IMR-90 (cell line): ENCODE results near the gene DALRD3. TPM values are rescaled to one million over a fixed set of nuclear protein-coding genes. Genes with fewer than 3 reads are reported as not detected.

Experiments
- ATAC-seq: fragments of 200-7000 bp; cut with Tn5 transposase; 2 replicates; pipeline ENCODE4 v1.9.1; 2020; ENCODE audit warnings: low read depth, mild to moderate bottlenecking, moderate library complexity
- BruUV-seq: library from RNA; stranded (reverse); fragments of 400-500 nt; replicated peaks from 2 replicates; lab custom pipeline; 2021; lab: Mats Ljungman, UMichigan
- CTCF ChIA-PET: fragments of 300-600 bp; formaldehyde crosslinking; extraction: SDS; loops from one replicate; lab custom pipeline; 2021; ENCODE audit warnings: antibody characterized with exemption; lab: Yijun Ruan, JAX
- POLR2A ChIA-PET: fragments of 300-600 bp; sonication (Branson Sonifier 250); formaldehyde crosslinking; loops from one replicate; lab custom pipeline; 2022; ENCODE audit warnings: antibody characterized with exemption; ENCODE audit not compliant: unreplicated experiment; lab: Charles Lee
- DNase-seq: peaks from one replicate; pipeline ENCODE4 v3.0.0; 2013
- H2AFZ ChIP-seq: replicated peaks from 2 replicates; pipeline ENCODE3; 2013; ENCODE audit warnings: low read length, mild to moderate bottlenecking; ENCODE audit not compliant: poor library complexity
- H2AK5ac ChIP-seq: 2 replicates; pipeline ENCODE4 v1.6.1; 2013; ENCODE audit warnings: low read depth, low read length, inconsistent platforms
- H2AK9ac ChIP-seq: replicated peaks from 2 replicates; pipeline ENCODE3; 2013; ENCODE audit warnings: mild to moderate bottlenecking, low read depth, low read length, moderate library complexity; ENCODE audit not compliant: poor library complexity
- H2BK120ac ChIP-seq: 2 replicates; pipeline ENCODE4 v1.6.1; 2013; ENCODE audit warnings: low read depth, low read length, inconsistent platforms
- H2BK15ac ChIP-seq: 3 replicates; pipeline ENCODE4 v1.6.1; 2013; ENCODE audit warnings: low read depth, low read length, inconsistent platforms
- H2BK20ac ChIP-seq: 2 replicates; pipeline ENCODE4 v1.6.1; 2013; ENCODE audit warnings: low read depth, mild to moderate bottlenecking, inconsistent platforms, low read length, moderate library complexity
- H2BK5ac ChIP-seq: 2 replicates; pipeline ENCODE4 v1.6.1; 2013; ENCODE audit warnings: mild to moderate bottlenecking, low read depth, low read length, inconsistent platforms; ENCODE audit not compliant: poor library complexity, severe bottlenecking
- H3K14ac ChIP-seq: replicated peaks from 2 replicates; pipeline ENCODE4 v1.6.1; 2013; ENCODE audit warnings: low read depth, low read length, inconsistent platforms
- H3K18ac ChIP-seq: 2 replicates; pipeline ENCODE4 v1.6.1; 2013; ENCODE audit warnings: low read depth, low read length, control low read depth
- H3K23ac ChIP-seq: 2 replicates; pipeline ENCODE4 v1.6.1; 2013; ENCODE audit warnings: low read depth, low read length, inconsistent platforms
- H3K27ac ChIP-seq: 2 replicates; pipeline ENCODE4 v1.5.1; 2013; ENCODE audit warnings: mild to moderate bottlenecking, control low read depth, low read length; ENCODE audit not compliant: insufficient read depth
- H3K27me3 ChIP-seq: 2 replicates; pipeline ENCODE4 v1.6.1; 2013; ENCODE audit warnings: low read length; ENCODE audit not compliant: control insufficient read depth, insufficient read depth
- H3K36me3 ChIP-seq: 2 replicates; pipeline ENCODE4 v1.6.1; 2013; ENCODE audit warnings: low read length, mixed read lengths; ENCODE audit not compliant: control insufficient read depth, insufficient read depth
- H3K4ac ChIP-seq: 2 replicates; pipeline ENCODE4 v1.6.1; 2013; ENCODE audit warnings: low read depth, low read length, inconsistent platforms
- H3K4me1 ChIP-seq: 2 replicates; pipeline ENCODE4 v1.6.1; 2013; ENCODE audit warnings: low read length, mixed read lengths; ENCODE audit not compliant: control insufficient read depth, insufficient read depth
- H3K4me2 ChIP-seq: 2 replicates; pipeline ENCODE4 v1.6.1; 2013; ENCODE audit warnings: low read depth, mild to moderate bottlenecking, control low read depth, low read length, moderate library complexity
- H3K4me3 ChIP-seq: 2 replicates; pipeline ENCODE4 v1.5.1; 2013; ENCODE audit warnings: low read depth, mild to moderate bottlenecking, control low read depth, low read length, moderate library complexity; ENCODE audit not compliant: insufficient read depth
- H3K56ac ChIP-seq: 2 replicates; pipeline ENCODE4 v1.6.1; 2013; ENCODE audit warnings: low read length, inconsistent platforms; ENCODE audit not compliant: insufficient read depth; ENCODE audit errors: extremely low read depth
- H3K79me1 ChIP-seq, 2 experiments: 2 replicates each; pipeline ENCODE4 v1.6.1; 2013; ENCODE audit warnings: low read length in 2 of 2, inconsistent platforms in 1 of 2, low read depth in 1 of 2
- H3K9ac ChIP-seq: 2 replicates; pipeline ENCODE4 v1.6.1; 2013; ENCODE audit warnings: low read depth, low read length, control low read depth
- H3K9me1 ChIP-seq: 2 replicates; pipeline ENCODE4 v1.6.1; 2013; ENCODE audit warnings: low read length, inconsistent platforms; ENCODE audit not compliant: insufficient read depth
- H3K9me3 ChIP-seq: 2 replicates; pipeline ENCODE4 v1.6.1; 2013; ENCODE audit warnings: low read length; ENCODE audit not compliant: control insufficient read depth, insufficient read depth
- H4K20me1 ChIP-seq: 2 replicates; pipeline ENCODE4 v1.6.1; 2013; ENCODE audit warnings: low read length, inconsistent platforms; ENCODE audit not compliant: insufficient read depth
- H4K5ac ChIP-seq: 2 replicates; pipeline ENCODE4 v1.6.1; 2013; ENCODE audit warnings: mild to moderate bottlenecking, low read depth, low read length, control low read depth
- H4K8ac ChIP-seq, 2 experiments: 2 replicates each; pipeline ENCODE4 v1.6.1; 2013; ENCODE audit warnings: low read depth in 2 of 2, low read length in 2 of 2, control low read depth in 1 of 2, inconsistent platforms in 1 of 2
- H4K91ac ChIP-seq: 2 replicates; pipeline ENCODE4 v1.6.1; 2013; ENCODE audit warnings: low read depth, low read length, inconsistent platforms; ENCODE audit not compliant: insufficient read depth
- BHLHE40 ChIP-seq: fragments of 150-350 bp; IDR thresholded peaks from 2 replicates; pipeline ENCODE4 v1.6.1; 2016; ENCODE audit warnings: mild to moderate bottlenecking, low read depth, low read length
- CHD1 ChIP-seq: IDR thresholded peaks from 2 replicates; pipeline ENCODE4 v1.6.1; 2012; ENCODE audit warnings: low read depth, low read length, improper control_type of control experiment
- MXI1 ChIP-seq: IDR thresholded peaks from 2 replicates; pipeline ENCODE4 v1.6.1; 2012; ENCODE audit warnings: low read depth, mild to moderate bottlenecking, low read length, moderate library complexity, borderline replicate concordance
- RCOR1 ChIP-seq: IDR thresholded peaks from 2 replicates; pipeline ENCODE4 v1.6.1; 2012; ENCODE audit warnings: mild to moderate bottlenecking, low read length, improper control_type of control experiment; ENCODE audit not compliant: insufficient replicate concordance
- RFX5 ChIP-seq: IDR thresholded peaks from 2 replicates; pipeline ENCODE4 v1.8.0; 2012; ENCODE audit warnings: low read depth, mild to moderate bottlenecking, low read length, moderate library complexity
- SMC3 ChIP-seq: fragments of 150-350 bp; IDR thresholded peaks from 2 replicates; pipeline ENCODE4 v1.6.1; 2016; ENCODE audit warnings: low read depth, mild to moderate bottlenecking, antibody characterized with exemption, low read length, moderate library complexity
- USF2 ChIP-seq: fragments of 150-350 bp; IDR thresholded peaks from 2 replicates; pipeline ENCODE4 v1.6.1; 2017; ENCODE audit warnings: mild to moderate bottlenecking, antibody characterized with exemption, low read length, low read depth
- WGBS, 2 experiments: methylation state at CpG; one replicate each; pipeline versions ENCODE4 v1.1.5 to v1.1.7; 2013; ENCODE audit warnings: missing lambda C conversion rate in 2 of 2; ENCODE audit not compliant: insufficient read length in 1 of 2; ENCODE audit errors: extremely low coverage in 2 of 2; 5-methylcytosine and 5-hydroxymethylcytosine counted together
- dilution Hi-C: fragments of 300-500 bp; cut with HindIII; formaldehyde crosslinking; loops from one replicate; pipeline ENCODE4 v1.14.3; 2018; ENCODE audit warnings: low sequenced_read_pairs; ENCODE audit not compliant: unreplicated experiment
- in situ Hi-C: fragments of 300-500 bp; cut with MboI; formaldehyde crosslinking; loops from 3 replicates; pipeline ENCODE4 v1.14.3; 2019; ENCODE audit warnings: low sequenced_read_pairs, inconsistent platforms, mixed read lengths
- intact Hi-C: fragments of 100-400 bp; cut with micrococcal nuclease; formaldehyde crosslinking; loops from 2 replicates; pipeline ENCODE4 v1.10.0; 2022
- polyA plus RNA-seq, 3 experiments: library from polyadenylated mRNA; depleted of rRNA; stranded (reverse); fragments of >200 nt; gene quantifications; 2 replicates each; pipeline ENCODE4 v1.2.3, GENCODE V29; 2012; ENCODE audit warnings: low replicate concordance in 1 of 3
- total RNA-seq: library from RNA; depleted of rRNA; stranded (reverse); fragments of >200 nt; gene quantifications from 2 replicates; pipeline ENCODE4 v1.2.3, GENCODE V29; 2012
- TF ChIP-seq, protein P1 (sequence below): conservative IDR thresholded peaks from 2 replicates; pipeline ENCODE4 v1.5.1; 2012; ENCODE audit warnings: mild to moderate bottlenecking, low read depth, low read length, improper control_type of control experiment
- TF ChIP-seq, protein P2 (sequence below): fragments of 150-350 bp; IDR thresholded peaks from 2 replicates; pipeline ENCODE4 v1.6.1; 2016; ENCODE audit warnings: low read depth, mild to moderate bottlenecking, low read length, moderate library complexity, borderline replicate concordance

Gene DALRD3
- total and polyA plus RNA-seq, 2 of the 4 experiments (the other 2 are of a cell fraction), result 27.8 to 42.2 TPM

DNA sequence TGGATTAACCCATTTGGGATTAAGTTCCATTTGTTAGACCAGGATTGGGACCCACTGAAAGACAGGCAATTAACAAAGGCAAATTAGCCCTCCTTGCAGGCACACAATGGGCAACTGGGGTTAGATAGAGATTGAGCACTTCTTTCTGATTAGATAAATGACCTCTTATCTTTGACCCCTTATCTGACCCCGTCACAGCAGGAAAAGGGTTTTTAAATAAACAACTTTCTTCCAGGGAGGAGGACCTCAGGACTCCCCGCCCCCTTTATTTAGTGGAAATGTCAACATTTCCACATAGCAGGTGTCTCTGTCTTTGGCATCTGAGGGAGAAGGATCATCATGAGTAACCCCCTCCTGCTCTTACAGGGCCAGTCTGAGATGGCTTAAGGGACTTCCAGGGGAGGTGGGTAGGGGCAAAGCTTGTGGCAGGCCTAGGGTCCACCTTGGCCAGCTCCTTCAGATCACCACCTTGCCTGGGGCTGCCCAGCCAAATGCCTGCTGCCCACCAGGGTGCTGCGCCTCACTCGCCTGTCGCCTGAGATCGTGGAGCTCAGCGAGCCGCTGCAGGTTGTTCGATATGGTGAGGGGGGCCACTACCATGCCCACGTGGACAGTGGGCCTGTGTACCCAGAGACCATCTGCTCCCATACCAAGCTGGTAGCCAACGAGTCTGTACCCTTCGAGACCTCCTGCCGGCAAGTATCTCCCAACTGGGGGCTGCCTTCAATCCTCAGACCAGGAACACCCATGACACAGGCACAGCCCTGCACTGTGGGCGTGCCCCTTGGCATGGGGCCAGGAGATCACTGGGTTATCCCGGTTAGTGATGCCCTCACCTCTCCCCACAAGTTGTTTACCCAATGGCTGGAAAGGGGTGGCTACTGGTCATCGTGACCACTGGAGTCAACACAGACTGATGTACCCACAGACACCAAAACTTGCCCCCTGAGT lies 13.8 kb downstream of the DALRD3 start:
- Histone ChIP-seq H4K5ac (no peak overlapping the region), H3K79me1 (peaks cover 0 to 40% of the 10 kb centered on the region in 2 experiments; a peak in 2 of 4 replicates), H2BK20ac (no peak overlapping the region), H3K9me3 (no peaks in the 10 kb centered on the region), H2BK5ac (no peak overlapping the region), H3K4me3 (no peak overlapping the region), H3K56ac (no peak overlapping the region), H3K27me3 (no peaks in the 10 kb centered on the region), H2BK120ac (no peak overlapping the region), H2AK9ac (peak overlapping the region; percentile 58), H3K4ac (no peak overlapping the region), H3K14ac (no peak overlapping the region), H3K4me2 (no peak overlapping the region), H4K8ac (no peak overlapping the region), H3K36me3 (peaks cover 3% of the 10 kb centered on the region; the same call in 1 of the 2 replicates), H2BK15ac (no peak overlapping the region), H3K23ac (no peak overlapping the region), H4K91ac (no peak overlapping the region), H3K4me1 (peaks cover 11% of the 10 kb centered on the region), H2AK5ac (peak overlapping the region; percentile 28; the same call in 1 of the 2 replicates), H3K18ac (no peak overlapping the region), H3K27ac (no peak overlapping the region), H3K9me1 (peaks cover 21% of the 10 kb centered on the region), H2AFZ (no peak overlapping the region), H3K9ac (no peak overlapping the region), H4K20me1 (peaks cover 16% of the 10 kb centered on the region)
- intact Hi-C loops (no loop called here), dilution Hi-C loops (no loop called here), in situ Hi-C loops (no loop called here)
- ChIA-PET CTCF (no interaction called here), POLR2A (no interaction called here)
- DNase-seq, result no peak
- no peak for ATAC-seq
- TF ChIP-seq, protein P1, sequence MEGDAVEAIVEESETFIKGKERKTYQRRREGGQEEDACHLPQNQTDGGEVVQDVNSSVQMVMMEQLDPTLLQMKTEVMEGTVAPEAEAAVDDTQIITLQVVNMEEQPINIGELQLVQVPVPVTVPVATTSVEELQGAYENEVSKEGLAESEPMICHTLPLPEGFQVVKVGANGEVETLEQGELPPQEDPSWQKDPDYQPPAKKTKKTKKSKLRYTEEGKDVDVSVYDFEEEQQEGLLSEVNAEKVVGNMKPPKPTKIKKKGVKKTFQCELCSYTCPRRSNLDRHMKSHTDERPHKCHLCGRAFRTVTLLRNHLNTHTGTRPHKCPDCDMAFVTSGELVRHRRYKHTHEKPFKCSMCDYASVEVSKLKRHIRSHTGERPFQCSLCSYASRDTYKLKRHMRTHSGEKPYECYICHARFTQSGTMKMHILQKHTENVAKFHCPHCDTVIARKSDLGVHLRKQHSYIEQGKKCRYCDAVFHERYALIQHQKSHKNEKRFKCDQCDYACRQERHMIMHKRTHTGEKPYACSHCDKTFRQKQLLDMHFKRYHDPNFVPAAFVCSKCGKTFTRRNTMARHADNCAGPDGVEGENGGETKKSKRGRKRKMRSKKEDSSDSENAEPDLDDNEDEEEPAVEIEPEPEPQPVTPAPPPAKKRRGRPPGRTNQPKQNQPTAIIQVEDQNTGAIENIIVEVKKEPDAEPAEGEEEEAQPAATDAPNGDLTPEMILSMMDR, result no peak
- no peak for TF ChIP-seq SMC3
- no peak for TF ChIP-seq RCOR1
- no peak for TF ChIP-seq USF2
- no peak for TF ChIP-seq CHD1
- no peak for TF ChIP-seq MXI1
- TF ChIP-seq RFX5, result no peak
- TF ChIP-seq BHLHE40, result no peak
- TF ChIP-seq, protein P2, sequence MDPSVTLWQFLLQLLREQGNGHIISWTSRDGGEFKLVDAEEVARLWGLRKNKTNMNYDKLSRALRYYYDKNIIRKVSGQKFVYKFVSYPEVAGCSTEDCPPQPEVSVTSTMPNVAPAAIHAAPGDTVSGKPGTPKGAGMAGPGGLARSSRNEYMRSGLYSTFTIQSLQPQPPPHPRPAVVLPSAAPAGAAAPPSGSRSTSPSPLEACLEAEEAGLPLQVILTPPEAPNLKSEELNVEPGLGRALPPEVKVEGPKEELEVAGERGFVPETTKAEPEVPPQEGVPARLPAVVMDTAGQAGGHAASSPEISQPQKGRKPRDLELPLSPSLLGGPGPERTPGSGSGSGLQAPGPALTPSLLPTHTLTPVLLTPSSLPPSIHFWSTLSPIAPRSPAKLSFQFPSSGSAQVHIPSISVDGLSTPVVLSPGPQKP, result no peak
- no TSS peak for BruUV-seq
- WGBS, 2 experiments, result 87% methylated on average over 3 of the region's 16 CpGs; no CpG with 5 or more reads in 1 of the 2 experiments
